GM21737 (cell line): ENCODE measurements around the gene ACD.

Experiments used
- ATAC-seq: cut with Tn5 transposase; IDR thresholded peaks from one replicate; pipeline ENCODE4 v1.9.1; 2021; ENCODE audit warnings: mild to moderate bottlenecking, moderate library complexity; ENCODE audit not compliant: unreplicated experiment

ACD gene

DNA sequence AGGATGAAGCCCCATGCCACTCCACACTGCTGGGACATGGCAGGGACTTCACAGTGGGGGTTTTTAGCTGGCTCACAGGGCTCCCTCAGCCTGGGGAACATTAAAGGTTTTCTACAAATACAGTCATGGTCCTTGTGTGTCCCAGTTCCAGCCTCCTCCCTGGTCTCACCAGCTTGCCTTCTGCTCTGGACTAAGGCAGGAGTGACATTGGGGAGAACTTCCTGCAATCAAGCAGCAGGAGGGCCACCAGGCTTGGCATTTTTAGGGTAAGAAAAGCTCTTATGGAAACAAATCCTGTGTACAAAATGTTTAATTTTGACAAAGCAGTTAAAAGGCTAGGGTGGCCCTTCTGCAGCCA is 2.6 kb upstream of the ACD start:
- no peak for ATAC-seq

DNA sequence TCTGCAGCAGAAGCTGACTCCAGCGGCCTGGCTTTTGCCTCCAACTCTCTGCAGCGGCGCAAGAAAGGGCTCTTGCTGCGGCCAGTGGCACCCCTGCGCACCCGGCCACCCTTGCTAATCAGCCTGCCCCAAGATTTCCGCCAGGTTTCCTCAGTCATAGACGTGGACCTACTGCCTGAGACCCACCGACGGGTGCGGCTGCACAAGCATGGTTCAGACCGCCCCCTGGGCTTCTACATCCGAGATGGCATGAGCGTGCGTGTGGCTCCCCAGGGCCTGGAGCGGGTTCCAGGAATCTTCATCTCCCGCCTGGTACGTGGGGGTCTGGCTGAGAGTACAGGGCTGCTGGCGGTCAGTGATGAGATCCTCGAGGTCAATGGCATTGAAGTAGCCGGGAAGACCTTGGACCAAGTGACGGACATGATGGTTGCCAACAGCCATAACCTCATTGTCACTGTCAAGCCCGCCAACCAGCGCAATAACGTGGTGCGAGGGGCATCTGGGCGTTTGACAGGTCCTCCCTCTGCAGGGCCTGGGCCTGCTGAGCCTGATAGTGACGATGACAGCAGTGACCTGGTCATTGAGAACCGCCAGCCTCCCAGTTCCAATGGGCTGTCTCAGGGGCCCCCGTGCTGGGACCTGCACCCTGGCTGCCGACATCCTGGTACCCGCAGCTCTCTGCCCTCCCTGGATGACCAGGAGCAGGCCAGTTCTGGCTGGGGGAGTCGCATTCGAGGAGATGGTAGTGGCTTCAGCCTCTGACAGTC is 2.0 kb upstream of the ACD start:
- ATAC-seq = no peak

DNA sequence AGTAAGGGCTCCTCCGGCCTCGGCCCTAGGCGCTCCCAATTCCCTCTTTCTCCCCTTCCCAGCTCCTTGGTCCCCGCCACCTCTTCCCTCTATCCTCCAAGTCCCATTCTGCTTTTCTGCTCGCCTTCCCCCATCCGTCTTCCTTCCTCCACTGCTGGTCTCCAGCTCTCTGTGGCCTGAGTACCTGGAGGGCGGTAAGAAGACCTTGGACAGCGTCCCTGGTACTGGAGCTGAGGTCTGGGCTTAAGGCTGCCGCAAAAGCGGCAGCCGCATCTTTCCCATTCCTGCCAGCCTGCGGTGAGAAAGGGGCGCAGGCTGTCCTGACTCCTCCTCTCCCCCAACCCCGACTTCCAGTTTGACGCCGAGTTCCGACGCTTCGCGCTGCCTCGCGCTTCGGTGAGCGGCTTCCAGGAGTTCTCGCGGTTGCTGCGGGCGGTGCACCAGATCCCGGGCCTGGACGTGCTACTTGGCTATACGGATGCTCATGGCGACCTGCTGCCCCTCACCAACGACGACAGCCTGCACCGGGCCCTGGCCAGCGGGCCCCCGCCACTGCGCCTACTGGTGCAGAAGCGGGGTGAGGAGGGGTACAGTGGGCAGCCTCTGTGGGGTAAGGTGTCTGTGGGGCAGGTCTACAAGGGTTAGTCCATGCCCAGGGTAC is 1.2 kb upstream of the ACD start:
- no peak for ATAC-seq

DNA sequence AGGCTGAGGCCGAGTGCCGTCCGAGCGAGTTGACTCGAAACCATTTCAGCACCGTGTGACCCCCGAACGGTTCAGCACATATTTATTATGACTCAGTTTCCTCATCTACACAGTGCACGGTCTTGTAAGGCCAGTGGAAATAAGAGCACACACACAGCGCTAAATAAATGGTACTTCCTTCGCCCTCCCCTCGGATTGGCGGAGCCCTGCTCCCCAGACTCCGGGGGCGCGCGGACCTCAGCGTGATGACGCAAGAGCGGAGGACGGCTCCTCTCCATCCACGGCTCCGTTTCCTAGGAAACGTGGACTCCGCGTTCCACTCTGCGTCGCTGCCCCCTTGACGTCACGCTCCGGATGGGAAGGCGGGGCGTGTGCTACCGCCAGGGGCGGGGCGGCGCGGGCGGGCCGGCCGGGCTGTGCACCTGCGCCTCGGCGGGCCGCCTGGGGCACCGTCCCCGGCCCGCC is 536 bp upstream of the ACD start, which contains the start of gene PARD6A:
Gene PARD6A, plus strand, starts transcription at position 397 of the 465 bp plus-strand sequence. CDS start 79 bp downstream, outside the sequence.
- ATAC-seq = peak; percentile 63

DNA sequence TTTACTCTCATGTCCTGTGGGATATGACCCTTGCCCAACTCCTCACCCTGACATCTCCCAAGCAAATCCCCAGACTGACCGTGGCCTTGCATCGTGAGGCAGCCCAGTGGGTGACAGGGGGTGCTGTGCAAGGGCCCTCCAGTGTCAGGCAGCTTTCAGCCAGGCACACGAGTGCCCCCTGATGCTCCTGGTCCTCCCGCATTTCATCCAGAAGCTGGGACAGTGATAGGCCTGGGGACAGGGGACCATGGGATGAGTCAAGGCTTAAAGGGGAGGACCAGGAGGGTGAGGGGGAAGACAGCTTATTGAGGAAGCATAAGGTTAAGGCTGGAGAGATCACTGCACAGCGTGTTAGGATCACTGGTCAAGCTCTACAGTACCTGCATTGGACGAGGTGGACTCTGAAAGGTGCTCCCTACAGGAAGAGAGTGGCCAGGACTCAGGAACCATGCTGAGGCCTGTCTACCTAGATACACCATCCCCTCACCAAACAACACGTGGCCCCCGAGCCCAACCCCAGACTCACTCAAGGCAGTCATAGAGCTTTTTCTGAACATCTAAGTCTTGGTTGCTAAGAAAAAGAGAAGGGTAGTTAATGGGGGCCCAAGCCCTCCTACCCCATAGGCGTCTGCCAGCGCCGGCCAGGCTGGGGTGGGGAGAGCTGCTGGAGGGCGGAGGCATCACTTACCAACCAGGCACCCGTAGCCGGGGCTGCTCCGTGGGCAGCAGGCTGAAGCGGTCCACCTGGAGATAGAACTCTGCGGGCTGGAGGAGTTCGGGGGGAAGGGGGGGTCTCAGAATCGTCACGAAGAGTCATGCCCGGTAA is 998 bp downstream of the ACD start:
- no peak for ATAC-seq

DNA sequence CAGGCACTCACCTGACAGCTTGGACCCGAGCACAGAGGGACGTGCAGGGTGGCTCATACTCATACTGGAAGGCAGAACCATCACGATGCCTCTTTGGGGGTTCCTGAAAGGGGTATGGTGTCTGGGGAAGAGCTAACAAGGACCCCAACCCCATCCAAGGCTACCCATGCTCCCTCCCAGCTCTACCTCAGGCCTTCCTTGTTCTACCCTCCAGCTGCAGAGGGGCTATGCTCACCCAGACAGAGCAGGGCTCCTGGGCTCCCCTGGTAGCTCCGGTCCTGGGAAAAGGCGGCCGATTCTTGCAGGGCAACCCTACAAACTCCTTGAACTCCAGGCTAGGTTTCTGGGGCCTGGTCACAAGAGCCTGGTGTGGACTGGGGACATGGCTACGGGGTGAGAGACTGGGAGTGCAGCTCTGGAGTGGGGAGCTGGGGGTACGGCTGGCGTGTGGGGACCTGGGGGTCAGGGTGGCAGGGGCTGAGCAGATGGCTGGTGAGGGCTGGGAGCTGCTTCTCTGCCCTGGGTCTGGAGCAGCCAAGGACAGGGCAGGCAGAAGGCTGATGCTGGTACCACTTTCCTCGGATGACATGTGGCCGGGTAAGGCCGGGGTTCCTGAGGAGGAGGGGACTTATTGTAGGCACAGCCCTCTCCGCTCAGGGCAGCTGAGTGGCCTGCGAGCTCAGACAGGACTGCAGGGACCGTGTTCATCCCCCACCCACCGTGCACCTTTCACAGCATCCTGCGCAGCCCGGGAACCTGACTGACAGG is 2.1 kb downstream of the ACD start:
- no peak for ATAC-seq

DNA sequence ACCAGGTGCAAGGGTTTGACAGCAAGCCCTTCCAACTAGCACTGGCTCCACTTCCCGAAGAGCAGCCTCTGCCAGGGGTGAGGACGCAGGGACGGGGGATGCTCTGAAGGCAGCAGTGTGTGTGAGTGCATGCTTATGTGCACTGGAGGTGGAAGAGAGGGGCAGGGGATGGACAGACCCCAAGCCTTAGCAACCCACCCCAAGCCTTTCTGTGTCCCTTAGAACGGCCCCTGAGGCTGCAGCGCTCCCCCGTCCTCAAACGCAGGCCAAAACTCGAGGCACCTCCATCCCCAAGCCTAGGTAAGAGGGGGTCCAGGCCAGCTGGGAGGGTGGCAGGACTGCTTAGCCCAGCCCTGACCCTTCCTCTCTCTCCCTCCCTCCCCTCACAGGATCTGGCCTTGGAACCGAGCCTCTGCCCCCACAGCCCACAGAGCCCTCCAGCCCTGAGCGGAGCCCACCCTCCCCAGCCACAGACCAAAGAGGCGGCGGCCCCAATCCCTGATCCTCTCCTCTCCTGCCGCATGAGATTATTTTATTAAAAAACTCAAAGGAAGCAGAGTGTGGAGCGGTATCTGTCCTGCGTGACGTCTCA is 2.9 kb downstream of the ACD start:
- no peak for ATAC-seq

DNA sequence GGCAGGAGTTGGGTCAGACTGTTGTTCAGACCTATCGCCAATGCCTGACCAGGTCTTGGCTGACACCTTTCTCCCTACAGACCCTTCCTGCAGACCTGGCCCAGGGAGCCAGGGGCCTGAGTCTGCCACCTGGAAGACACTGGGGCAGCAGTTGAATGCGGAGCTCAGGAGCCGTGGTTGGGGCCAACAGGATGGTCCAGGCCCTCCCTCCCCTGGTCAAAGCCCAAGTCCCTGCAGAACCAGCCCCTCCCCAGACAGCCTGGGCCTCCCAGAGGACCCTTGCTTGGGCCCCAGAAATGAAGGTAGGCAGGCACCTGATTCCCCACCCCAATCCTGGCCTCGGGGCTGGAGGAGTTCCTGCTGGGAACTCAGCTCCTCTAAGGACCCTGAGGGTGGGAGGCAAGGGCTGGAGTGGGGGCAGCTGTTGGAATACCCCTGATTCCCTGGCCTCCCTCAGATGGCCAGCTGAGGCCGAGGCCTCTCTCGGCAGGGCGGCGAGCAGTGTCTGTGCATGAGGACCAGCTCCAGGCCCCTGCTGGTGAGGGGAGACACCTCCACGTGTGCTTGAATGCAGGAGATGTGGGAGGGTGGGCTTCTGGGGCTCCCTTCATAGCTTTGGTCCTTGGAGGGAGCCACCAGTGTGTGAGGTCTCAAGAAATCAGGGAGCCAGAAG is 3.6 kb downstream of the ACD start:
- no peak for ATAC-seq

DNA sequence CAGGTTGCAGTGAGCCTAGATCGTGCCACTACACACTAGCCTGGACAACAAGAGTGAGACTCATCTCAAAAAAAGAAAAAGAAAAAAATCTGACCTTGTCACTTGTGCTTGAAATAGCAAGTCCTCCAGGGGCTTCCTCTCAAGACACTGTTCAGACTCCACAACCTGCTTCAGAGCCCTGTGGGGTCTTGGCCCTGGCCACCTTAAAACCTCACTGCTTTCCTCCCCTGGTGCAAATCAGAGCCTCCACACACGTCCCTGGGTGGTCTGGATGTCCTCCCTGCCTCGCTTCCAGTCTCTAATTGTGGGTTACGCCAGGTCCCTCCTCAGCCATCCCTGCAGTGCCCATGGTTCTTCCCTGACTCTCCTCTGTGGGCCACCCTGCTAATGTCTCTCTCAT is 4.7 kb downstream of the ACD start:
- ATAC-seq = no peak

DNA sequence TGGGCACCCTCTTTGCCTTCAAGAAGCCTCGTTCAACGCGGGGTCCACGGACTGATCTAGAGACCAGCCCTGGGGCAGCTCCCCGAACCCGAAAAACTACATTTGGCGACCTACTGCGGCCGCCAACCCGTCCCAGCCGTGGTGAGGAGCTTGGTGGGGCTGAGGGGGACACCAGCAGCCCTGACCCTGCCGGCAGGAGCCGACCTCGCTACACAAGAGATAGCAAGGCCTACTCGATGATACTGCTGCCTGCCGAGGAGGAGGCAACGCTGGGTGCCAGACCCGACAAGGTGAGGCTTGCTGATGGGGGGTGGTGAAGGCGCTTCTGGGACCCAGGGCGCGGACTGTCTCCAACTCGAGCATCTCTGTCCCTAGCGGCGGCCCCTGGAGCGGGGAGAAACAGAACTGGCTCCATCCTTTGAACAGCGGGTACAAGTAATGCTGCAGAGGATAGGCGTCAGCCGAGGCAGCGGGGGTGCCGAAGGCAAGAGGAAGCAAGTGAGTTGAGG is 5.6 kb downstream of the ACD start:
- ATAC-seq = no peak

DNA sequence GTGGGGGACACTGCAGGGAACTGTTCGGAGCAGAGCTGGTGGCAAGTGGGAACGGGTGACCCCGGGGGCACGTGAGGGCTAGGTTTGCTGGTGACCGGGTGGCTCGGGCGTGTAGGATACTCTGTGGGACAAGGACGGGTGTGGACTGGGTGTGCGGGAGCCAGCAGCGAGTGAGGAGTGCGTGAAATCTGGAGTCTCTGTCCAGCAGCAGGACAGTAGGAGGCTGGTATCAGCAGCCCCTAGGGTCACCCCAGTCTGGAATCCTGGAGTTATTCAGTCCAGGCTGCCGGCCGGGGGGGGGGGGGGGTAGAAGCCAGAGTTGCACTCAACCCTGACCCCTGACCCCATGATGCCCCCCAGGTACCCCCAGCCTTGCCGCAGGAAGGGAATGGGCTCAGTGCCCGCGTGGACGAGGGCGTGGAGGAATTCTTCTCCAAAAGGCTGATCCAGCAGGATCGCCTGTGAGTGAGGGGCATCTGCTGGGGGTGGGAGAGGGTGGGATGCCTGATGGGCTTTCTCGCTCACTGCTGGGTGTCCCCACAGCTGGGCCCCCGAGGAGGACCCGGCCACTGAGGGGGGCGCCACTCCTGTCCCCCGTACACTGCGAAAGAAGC is 6.2 kb downstream of the ACD start:
- ATAC-seq = no peak

DNA sequence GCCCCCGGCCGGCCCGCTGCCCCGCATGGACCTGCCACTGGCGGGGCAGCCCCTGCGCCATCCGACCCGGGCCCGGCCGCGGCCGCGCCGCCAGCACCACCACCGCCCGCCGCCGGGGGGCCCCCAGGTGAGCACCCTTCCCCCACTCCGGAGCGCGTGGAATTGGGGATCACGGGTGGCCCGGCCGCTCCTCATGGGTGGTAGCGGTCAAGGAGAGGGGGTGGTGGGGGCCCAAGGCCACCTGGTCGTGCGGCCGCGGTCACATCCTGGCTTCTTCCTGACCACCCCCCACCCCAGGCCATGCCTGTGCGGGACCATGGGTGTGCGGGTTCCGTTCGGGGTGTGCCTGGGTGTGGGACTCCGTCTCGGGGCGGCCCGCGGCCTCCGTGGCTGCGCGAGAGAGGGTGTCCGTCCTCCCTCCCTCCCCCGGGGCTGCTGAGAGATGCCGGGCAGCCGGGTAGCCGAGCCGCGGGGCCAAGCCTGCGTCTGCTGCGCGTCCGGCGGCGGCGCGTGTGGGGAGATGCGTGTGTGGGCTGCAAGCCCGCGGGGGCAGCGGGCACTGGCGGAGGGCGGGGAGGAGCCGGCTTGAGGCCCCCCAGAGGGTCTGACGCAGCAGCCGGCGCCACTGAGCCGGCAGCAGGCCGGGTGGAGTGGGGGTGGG is 6.8 kb downstream of the ACD start:
- no peak for ATAC-seq

DNA sequence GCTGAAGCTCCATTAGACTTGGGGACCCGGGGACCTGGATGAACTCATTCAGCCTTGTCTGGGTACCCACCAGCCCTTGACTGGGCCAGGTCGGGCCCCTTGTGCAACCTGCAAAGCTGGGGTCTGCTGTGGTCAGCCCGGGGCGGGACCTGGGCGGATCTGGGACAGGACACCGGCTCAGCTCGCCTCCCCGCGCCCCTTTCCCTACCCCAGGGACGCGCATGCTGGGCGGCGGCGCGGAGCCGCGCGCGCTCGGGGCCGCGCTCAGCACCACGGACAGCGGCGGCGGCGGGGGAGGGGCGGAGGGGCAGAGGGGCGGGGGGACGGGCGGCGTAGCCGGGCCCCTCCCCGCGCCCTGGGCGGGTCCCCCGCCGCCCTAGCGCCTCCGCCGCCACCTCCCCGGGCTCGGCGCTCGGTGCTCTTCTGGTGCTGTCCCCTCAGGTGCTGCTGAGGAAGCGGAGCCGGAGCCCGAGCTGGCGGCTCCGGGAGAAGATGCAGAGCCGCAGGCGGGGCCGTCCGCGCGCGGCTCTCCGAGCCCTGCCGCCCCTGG is 7.4 kb downstream of the ACD start:
- no peak for ATAC-seq

DNA sequence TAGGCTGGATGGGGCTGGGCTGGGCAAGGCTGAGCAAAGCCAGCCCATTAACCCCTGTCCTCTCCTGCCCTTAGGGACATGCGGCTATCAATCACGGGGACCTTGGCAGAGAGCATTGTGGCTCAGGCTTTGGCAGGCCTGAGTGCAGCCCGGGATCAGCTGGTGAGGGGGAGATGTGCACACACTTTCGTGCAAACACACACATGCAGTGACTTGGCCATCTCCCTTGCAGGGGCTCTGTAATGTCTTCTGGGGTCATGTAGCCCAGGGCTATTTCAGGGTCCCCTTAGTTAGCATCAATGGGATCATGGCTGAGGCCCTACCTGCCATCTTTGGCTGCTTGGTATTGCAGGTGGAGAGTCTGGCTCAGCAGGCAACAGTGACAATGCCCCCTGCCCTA is 8.2 kb downstream of the ACD start:
- no peak for ATAC-seq

DNA sequence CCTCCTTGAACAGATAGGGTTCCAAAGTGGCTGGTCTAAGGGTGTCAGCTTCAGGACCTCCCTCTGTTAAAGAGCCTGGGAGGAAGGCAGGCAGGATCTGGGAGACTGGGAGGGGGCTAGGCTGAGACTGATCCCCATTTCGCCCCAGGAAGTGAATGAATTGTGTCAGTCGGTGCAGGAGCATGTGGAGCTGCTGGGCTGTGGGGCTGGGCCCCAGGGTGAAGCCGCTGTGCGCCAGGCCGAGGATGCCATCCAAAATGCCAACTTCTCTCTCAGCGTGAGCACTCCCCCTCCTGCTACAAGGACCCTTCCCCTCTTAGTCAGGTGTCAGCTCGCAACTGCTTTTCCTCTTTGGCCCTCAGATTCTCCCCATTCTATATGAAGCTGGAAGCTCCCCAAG is 9.0 kb downstream of the ACD start:
- no peak for ATAC-seq

DNA sequence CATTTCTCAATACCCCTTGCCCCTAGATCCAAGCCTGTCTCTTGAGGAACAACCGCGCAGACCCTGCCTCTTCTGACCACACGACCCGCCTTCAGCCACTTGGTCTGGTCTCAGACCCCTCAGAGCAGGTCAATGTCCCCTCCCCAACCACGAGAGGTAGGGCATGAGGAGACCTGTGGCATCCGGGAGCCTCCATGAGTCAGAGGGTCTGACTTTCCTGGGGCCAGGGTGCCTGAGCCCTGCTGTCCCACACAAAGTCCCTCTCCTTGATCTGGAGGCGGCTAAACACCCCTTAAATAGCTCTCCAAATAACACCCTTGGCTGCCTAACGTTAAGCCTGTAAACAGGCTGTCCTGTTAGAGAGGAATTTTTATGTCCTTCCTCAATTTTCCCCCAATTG is 10.0 kb downstream of the ACD start:
- no peak for ATAC-seq

DNA sequence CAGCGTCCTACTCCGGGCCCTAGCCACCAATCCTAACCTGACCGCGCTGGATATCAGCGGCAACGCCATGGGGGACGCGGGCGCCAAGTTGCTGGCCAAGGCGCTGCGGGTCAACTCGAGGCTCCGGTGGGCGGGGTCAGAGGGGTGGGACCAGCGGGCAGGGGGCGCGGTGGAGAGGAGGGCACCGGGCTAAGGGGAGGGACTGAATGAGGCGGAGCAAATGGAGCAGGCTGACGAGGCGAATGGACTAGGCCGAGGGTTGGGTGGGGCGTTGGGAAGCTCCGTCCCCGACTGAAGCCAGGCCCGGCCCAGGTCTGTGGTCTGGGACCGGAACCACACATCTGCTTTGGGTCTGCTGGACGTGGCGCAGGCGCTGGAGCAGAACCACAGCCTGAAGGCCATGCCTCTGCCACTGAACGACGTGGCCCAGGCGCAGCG is 10.5 kb downstream of the ACD start:
- ATAC-seq = no peak

DNA sequence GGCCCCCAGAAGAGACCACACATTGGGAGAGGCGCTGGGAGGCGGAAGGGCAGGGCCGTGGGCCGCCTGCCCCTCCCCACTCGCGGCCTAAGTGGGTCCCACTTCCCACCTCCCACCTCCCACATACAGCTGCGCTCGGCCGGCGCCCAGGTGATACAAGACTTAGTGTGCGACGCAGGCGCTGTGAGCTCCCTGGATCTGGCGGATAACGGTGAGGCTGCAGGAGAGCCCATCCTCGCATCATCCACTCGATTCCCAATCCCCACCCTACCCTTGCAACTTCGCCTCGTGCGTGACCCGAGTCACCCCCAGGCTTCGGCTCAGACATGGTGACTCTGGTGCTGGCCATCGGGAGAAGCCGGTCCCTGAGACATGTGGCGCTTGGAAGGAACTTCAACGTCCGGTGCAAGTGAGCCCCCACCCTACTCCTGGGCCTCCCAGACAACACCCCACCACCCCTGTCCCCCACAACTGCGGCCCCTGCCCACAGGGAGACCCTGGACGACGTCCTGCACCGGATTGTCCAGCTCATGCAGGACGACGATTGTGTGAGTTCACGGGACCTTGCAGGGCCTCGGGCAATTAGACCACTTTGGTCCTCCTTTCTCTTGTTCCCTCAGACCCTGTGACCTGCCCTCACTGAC is 11.2 kb downstream of the ACD start:
- no peak for ATAC-seq
